GM19351 (cell line): ENCODE measurements around the gene EEIG2.
"Not testable (repeated sequence)": the region's sequence is repeated elsewhere in the genome, so short reads cannot be mapped to it uniquely, and the experiment has no call there.

ENCODE experiments used
- ATAC-seq: cut with Tn5 transposase; IDR thresholded peaks from one replicate; pipeline ENCODE4 v1.9.1; 2021; ENCODE audit warnings: mild to moderate bottlenecking, moderate library complexity; ENCODE audit not compliant: unreplicated experiment

Gene EEIG2

GRCh38 chr1:108541861-108542260, 18.0 kb upstream of the EEIG2 start:
- ATAC-seq, result no peak

DNA sequence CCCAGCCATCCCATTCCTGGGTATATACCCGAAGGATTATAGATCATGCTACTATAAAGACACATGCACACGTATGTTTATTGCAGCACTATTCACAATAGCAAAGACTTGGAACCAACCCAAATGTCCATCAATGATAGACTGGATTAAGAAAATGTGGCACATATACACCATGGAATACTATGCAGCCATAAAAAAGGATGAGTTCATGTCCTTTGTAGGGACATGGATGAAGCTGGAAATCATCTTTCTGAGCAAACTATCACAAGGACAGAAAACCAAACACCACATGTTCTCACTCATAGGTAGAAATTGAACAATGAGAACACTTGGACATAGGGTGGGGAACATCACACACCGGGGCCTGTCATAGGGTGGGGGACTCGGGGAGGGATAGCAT, 12.4 kb upstream of the EEIG2 start:
- ATAC-seq, result not testable (repeated sequence)

- peak; percentile 94 for ATAC-seq
Observed at GRCh38 chr1:108551137-108551862, 8.6 kb upstream of the EEIG2 start.

DNA sequence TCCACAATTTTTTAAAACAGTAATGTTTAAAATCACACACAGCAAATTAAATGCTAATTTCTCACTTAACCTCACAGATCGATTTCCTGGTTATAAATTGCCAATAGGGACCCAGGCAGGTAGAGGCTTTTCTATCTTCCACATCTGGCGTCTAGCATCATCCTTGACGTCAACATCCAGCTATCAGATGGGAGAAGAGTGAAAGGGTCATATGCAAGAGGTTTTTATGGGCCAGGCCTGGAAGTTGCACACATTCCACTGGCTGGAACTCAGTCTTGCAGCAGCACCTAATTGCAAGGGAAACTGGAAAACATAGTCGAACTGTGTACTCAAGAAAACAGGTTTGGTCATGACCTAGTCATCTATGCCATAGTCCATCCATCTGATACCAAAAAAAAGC, 6.0 kb upstream of the EEIG2 start:
- ATAC-seq, result no peak

- no peak for ATAC-seq
Observed at GRCh38 chr1:108554682-108555427, 5.0 kb upstream of the EEIG2 start.

DNA sequence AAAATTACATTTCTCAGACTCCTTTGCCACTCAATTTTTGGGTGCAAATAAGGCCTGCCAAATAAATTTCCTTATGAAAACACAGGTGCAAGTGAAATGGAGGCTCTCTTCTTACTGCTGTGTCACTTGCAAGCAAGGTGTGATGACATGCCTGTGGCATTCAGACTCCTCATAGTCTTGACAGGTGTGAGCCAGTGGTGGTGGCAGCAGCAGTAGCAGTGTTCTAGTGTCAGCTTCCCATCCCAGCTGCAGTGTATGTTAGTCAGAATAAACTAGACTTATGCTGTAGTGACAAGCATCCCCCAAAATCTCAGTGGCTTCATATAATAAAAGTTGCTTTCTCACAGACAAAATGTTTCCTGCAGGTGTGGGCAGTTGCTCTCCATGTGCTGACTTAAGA, 3.8 kb upstream of the EEIG2 start:
- ATAC-seq, result no peak

- ATAC-seq, result no peak
Observed at GRCh38 chr1:108556499-108556898, 3.4 kb upstream of the EEIG2 start.

GRCh38 chr1:108557296-108557695, 2.6 kb upstream of the EEIG2 start:
- peak; percentile 24 for ATAC-seq

- peak; percentile 28 for ATAC-seq
Observed at GRCh38 chr1:108560189-108560873, 431 bp downstream of the EEIG2 start.

DNA sequence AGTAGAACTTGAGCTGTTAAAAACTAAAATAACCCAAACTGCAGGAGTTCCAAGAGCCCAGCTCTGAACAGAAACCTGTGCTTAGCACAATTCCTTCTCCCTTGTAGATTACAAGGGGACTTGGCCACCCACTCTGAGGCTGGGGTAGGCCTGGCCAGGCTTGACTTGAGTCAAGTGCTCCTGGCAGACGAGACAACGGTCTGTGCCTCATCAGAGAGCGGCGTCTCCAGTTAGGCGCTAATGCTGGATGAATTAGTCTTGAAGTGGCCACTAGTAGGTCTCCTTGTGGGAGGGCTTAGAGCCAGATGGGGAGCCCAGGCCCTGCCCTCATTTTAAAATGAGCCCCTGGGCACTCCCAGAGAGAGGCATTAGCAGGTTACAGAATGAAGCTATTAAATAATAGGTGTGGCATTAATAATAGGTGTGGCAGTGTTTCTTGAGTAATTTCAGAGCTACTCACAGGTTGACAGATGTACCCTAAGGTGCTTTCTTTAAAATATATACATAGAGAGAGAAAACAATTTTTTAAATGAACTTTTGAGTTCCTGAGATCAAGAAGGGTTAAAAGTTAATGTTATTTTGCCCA, 1.1 kb downstream of the EEIG2 start:
- peak; percentile 37 for ATAC-seq

DNA sequence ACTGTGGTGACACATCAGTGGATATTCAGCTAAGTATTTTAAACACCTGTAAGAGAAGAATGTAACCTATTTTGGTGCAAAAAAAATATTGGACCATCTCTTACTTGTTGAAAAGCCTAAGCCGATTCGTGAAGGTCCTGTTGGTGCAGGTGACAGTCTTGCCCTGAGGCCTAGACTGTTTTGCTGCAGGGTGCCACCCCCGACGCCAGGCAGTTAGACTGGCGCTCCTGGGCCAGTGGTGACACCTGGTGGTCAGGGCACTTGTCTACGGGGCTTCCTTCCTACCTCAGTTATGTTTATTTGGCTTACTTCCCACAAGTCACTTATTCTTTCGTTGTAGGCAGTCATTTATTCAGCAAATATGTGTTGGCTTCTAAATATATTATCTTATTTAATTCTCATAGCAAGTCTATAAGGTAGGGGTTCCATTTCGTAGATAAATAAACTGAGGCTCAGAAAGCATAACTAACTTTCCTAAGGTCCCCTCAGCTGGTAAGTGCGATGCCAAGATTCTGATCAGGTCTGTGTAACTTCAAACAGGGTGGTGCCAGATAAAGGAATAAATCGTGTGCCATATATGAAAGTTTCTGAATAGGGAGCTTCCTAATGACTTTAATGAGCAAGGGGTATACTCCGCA, 1.9 kb downstream of the EEIG2 start:
- peak; percentile 44 for ATAC-seq

DNA sequence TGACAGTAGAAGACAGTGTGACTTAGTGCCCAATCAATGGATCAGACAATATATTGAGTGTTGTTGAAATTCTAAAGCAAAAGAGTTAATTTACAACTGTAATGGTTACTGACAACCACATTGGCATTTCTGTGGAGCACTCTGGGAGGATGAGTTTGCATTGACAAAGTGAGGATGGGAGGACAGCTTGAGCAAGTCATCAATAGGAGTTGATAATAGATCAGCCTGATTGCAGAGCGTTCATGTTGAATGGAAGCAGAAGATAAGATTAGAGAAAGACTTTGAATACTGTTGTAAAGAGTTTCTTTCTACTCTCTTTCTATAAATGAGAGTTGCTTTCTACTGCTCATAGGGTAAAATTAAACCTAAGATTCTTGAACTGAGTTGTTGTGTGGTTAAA, 3.9 kb downstream of the EEIG2 start:
- no peak for ATAC-seq

- ATAC-seq, result no peak
Observed at GRCh38 chr1:108565081-108565480, 5.2 kb downstream of the EEIG2 start.

GRCh38 chr1:108565512-108565911, 5.6 kb downstream of the EEIG2 start:
- ATAC-seq, result no peak

DNA sequence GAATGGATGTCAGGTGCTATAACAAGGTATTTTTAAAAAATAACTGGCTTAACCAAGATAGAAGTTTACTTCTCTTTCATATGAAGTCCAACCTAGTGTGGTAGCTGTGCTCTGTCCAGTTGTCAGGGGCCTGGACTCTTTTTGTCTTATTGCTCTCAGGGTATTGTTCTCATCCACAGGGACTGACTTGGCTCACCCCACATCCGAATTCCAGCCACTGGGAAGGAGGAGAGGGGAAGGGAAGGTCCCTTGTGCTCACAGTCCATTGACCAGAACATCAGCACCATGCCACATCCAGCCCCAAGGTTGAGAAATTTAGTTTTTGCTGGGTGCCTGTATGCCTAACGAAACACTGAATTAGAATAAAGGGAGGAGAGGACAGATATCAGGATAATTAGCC, 8.7 kb downstream of the EEIG2 start:
- ATAC-seq, result no peak

- no peak for ATAC-seq
Observed at GRCh38 chr1:108569097-108569728, 9.3 kb downstream of the EEIG2 start.

DNA sequence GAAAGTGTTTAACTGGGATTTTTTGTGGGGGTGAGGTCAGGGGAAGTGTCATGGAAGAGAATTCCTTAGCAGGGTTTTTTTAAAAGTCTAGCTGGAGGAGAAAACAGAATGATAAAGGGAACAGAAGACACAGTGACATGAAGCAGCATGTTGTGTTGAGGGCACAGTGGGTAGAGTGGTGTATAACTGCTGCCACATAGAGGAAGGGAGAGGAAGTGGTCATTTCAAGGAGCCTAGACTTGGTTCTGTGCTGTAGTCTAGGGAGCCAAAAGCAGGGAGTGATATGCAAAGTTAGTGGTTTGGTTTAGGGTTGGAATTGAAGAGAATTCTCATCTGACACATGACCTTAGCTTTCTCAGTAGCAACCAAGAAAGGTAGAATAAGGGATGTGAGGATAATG, 10.2 kb downstream of the EEIG2 start:
- ATAC-seq, result peak; percentile 100

DNA sequence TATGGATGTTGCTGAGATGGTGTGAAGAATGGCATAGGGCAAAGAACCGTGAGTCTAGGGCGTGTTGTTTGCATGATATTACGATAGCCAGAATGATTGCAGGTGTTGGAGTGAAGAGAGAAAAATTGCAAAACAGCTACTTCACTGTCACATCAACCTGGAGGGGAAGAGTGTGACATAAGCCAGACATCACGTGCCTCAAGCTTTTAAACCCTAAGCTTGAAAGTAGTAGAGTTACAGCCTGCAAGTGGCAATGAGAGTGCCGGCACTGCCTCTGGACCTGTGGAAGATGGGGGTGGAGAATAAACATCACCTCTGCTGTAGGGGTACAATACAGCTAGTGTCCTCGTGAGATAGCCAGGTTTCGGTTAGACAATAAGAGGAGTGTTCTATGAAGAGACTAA, 11.1 kb downstream of the EEIG2 start:
- no peak for ATAC-seq

DNA sequence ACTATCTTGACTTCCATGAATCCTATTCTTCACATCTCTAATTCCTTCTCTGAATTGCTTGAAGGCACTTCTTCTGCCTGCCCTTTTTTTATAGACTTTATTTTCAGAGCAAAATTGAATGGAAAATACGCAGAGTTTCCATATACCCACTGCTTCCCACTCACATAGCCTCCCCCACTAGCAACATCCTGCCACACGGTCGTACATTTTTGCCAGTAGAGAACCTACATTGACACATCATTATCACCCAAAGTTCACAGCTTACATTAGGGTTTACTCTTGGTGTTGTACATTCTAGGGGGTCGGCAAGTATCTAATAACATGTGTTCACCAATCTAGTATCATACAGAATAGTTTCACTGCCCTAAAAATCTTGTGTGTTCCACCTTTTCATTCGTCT, 12.3 kb downstream of the EEIG2 start:
- ATAC-seq, result no peak

DNA sequence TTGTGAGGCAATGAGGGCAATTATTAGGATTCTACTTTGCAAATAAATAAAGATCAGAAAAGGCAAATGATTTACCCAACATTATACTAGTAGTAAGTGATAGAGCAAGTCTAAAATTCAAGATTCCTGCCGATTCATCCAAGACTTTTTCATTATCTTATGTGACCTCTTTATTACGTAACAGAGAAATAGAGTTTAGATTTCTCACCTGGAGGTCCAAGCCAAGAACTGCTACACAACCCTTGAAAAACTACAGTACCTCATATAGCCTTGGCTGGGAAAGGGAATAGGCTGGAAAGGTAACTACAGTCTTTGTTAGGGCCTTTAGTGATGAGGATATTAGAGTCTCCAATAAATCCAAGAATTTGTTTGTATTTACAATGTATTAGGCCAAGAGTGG, 13.3 kb downstream of the EEIG2 start:
- no peak for ATAC-seq

- no peak for ATAC-seq
Observed at GRCh38 chr1:108574008-108574407, 14.1 kb downstream of the EEIG2 start.
